WI38 (cell line): Measurements from ENCODE around the gene PDGFA.

Source experiments
- H3K4me3 ChIP-seq: 2 replicates; pipeline ENCODE4 v1.5.1; 2011; ENCODE audit warnings: low read depth, mild to moderate bottlenecking, control low read depth, low read length
- TF ChIP-seq, protein P1 (sequence below): IDR thresholded peaks from 2 replicates; pipeline ENCODE4 v1.5.1; 2012; ENCODE audit warnings: low read depth, mild to moderate bottlenecking, control low read depth, low read length

Gene PDGFA

DNA sequence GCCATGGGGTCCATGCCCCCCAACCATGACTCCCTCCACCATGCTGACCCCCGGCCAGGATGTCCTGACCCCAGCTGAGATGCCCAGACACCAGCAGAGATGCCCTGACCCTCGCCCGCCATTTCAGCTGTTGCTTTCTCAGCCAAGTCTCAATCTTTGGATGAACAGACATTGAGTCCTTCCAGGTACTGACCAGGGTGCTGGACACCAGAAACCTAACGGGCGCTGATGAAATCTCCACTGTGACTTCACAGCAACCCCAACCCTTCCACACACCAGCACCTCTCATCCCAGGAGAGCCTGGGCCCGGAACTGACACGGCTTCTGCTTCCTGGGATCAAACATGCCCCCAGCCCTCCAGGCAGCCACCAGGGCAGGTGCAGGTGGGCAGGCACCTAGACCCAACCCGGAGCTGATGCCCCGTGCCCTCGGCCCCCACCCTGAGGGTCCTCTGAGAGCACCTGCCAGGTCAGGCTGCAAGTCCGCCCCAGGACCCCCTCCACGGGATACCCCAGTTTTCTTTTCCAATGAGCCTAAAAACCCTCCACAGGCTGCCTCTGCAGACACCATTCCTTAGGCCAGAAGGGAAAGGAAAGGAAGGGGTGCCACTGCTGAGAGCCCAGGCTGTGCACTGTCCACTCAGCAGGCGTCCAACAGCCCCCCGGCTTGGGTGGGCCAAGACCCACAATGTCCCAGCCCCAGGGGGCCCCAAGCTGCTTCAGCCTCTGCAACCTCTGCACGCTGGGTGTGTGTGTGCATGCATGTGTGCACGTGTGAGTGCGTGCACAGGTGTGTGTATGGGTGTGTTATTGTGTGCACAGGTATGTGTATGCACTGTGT, 43.4 kb upstream of the PDGFA start:
- H3K4me3 ChIP-seq, result no peak overlapping the region
- TF ChIP-seq, protein P1, sequence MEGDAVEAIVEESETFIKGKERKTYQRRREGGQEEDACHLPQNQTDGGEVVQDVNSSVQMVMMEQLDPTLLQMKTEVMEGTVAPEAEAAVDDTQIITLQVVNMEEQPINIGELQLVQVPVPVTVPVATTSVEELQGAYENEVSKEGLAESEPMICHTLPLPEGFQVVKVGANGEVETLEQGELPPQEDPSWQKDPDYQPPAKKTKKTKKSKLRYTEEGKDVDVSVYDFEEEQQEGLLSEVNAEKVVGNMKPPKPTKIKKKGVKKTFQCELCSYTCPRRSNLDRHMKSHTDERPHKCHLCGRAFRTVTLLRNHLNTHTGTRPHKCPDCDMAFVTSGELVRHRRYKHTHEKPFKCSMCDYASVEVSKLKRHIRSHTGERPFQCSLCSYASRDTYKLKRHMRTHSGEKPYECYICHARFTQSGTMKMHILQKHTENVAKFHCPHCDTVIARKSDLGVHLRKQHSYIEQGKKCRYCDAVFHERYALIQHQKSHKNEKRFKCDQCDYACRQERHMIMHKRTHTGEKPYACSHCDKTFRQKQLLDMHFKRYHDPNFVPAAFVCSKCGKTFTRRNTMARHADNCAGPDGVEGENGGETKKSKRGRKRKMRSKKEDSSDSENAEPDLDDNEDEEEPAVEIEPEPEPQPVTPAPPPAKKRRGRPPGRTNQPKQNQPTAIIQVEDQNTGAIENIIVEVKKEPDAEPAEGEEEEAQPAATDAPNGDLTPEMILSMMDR, result no peak

DNA sequence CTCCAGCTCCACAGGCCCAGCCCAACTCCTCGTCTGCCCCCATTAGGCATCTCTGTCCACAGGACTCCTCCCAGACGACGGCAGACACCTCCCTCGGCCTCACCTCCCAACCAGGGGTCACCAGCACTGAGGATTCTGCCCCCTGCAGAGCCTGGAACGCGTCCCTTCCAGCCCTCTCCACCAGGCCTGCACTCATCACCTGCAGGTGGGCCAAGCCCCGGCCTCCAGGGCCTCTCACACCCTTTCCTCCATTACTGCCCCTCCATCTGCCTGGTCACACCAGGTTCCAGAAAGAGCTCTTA, 42.7 kb upstream of the PDGFA start:
- TF ChIP-seq, protein P1, result no peak
- no peak overlapping the region for H3K4me3 ChIP-seq

DNA sequence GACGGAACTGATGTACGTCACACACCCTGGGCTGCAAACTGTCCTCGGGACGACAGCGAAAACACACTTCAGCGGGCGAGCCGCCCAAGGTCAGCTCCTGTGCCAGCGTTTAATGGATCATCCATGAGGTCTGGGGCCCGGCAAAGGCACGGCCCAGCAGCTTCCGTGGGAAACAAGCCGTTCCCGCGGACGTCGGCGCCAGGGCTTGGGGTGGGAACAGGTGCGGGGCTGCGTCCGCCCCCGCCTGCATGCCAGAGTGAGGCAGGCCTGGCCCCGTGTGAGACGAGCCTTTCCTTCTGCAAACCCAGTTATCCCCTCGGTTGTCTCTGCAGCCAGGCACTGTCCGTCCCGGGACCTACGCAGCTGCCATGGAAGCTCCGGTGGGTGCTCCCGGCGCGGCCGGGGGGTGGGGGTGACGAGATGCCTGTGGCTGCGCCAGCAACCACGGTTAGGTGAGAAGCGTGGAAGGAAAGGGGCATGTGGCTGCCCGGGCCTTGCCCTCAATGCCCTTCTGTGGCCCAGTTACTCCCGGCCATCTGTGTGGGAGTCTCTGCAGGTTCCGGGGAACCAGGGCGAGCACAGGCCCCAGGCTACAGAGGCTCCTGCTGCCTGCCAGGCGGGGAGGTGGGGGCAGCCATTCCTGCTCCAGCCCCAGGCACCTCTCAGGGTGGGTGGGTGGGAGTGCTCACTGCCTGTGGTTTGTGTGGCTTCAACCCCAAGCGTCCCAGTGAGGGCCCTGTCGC, 42.2 kb upstream of the PDGFA start:
- TF ChIP-seq, protein P1, result no peak
- H3K4me3 ChIP-seq, result no peak overlapping the region

DNA sequence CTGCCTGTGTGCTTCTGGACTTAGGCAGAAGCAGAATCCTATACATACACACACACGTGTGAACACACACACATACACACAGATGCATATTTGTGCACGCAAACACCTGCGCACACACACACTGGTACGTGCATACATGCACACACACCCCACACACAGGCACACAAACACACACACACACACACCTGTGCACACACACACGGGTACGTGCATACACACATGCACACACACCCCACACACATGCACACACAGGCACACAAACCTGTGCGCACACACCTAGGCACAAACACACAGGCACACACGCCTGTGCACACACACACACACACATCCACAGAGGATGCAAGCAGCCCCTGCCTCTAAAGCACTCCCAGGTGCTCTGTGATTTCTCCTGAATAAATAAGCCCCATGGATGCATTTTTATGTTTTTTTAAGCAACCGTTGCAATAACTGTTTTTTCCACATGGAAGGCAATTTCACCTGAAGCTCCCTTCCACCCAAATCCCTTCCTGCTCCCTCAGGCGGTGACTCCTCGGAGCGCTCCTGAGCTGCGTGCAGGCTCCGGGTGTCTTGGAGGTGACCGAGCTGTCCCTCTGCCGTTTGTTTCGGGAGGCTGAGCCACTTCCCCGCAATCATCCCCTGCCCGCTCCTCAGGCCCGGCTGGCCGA, 41.5 kb upstream of the PDGFA start:
- H3K4me3 ChIP-seq, result no peak overlapping the region
- TF ChIP-seq, protein P1, result no peak

DNA sequence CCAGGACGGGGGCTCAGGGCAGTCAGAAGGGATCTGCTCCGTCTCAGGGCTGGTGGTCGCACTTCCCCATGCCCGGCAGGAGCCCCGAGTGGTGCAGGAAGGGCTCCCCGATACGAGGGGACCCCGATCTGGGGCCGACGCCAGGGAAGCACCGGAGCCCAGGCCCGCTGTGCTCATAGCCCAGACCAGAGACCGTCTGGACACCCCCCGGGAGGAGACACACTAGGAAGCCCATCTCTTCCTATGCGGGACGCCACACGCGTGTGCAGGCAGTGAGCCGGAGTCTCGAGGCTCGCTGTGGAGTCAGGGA, 39.7 kb upstream of the PDGFA start:
- TF ChIP-seq, protein P1, result no peak
- no peak overlapping the region for H3K4me3 ChIP-seq

GRCh38 chr7:557558-557881, 37.9 kb upstream of the PDGFA start:
- TF ChIP-seq, protein P1, result no peak
- no peak overlapping the region for H3K4me3 ChIP-seq
